Neural cell (in vitro differentiated cells): Measurements from ENCODE around the gene PRKCZ. TPM values are rescaled to one million over a fixed set of nuclear protein-coding genes. Genes with fewer than 3 reads are reported as not detected.

Experiments used
- H2AFZ ChIP-seq: fragments of 200-600, 300-800 bp; sonication (generic), shearing (Covaris generic); 2 replicates; pipeline ENCODE4 v1.6.0; 2014; ENCODE audit warnings: low read depth, mild to moderate bottlenecking, antibody characterized with exemption, low read length, moderate library complexity
- H3F3A ChIP-seq: fragments of 200-600 bp; shearing (Covaris generic); 2 replicates; pipeline ENCODE4 v1.6.1; 2016; ENCODE audit warnings: mild to moderate bottlenecking, moderate library complexity, mixed read lengths, antibody characterized with exemption, low read length; ENCODE audit not compliant: insufficient read depth, poor library complexity, severe bottlenecking
- H3K27ac ChIP-seq: fragments of 200-600, 300-800 bp; sonication (generic), shearing (Covaris generic); 2 replicates; pipeline ENCODE4 v1.5.1; 2014; ENCODE audit warnings: mild to moderate bottlenecking, low read length, moderate library complexity
- H3K27me3 ChIP-seq: fragments of 300-800, 200-600 bp; sonication (generic), shearing (Covaris generic); 2 replicates; pipeline ENCODE4 v1.6.0; 2014; ENCODE audit warnings: mild to moderate bottlenecking, low read depth, low read length, moderate library complexity; ENCODE audit not compliant: insufficient read depth
- H3K36me3 ChIP-seq: fragments of 300-800, 200-600 bp; sonication (generic), shearing (Covaris generic); 2 replicates; pipeline ENCODE4 v1.5.1; 2014; ENCODE audit warnings: mild to moderate bottlenecking, antibody characterized with exemption, low read length, moderate library complexity; ENCODE audit not compliant: insufficient read depth
- H3K4me2 ChIP-seq: fragments of 300-800, 200-600 bp; sonication (generic), shearing (Covaris generic); 2 replicates; pipeline ENCODE4 v1.6.0; 2014; ENCODE audit warnings: mild to moderate bottlenecking, low read length
- H3K4me3 ChIP-seq: fragments of 300-800, 200-600 bp; sonication (generic), shearing (Covaris generic); 2 replicates; pipeline ENCODE4 v1.5.1; 2014; ENCODE audit warnings: mild to moderate bottlenecking, low read length, moderate library complexity
- H3K79me2 ChIP-seq: fragments of 200-600 bp; shearing (Covaris generic); replicated peaks from 2 replicates; pipeline ENCODE4 v1.6.0; 2014; ENCODE audit warnings: mild to moderate bottlenecking, low read length, moderate library complexity; ENCODE audit not compliant: insufficient read depth
- H3K9ac ChIP-seq: fragments of 300-800, 200-600 bp; sonication (generic), shearing (Covaris generic); 2 replicates; pipeline ENCODE4 v1.6.1; 2016; ENCODE audit warnings: mild to moderate bottlenecking, low read length, mixed read lengths
- H3K9me2 ChIP-seq: fragments of 200-600 bp; shearing (Covaris generic); 2 replicates; pipeline ENCODE4 v1.6.1; 2016; ENCODE audit warnings: mild to moderate bottlenecking, low read length, mixed read lengths; ENCODE audit not compliant: insufficient read depth
- H3K9me3 ChIP-seq: fragments of 200-600, 300-800 bp; sonication (generic), shearing (Covaris generic); 2 replicates; pipeline ENCODE4 v1.6.1; 2016; ENCODE audit warnings: mild to moderate bottlenecking, mixed run types, low read length, moderate library complexity, mixed read lengths
- H4K20me1 ChIP-seq: fragments of 200-600 bp; shearing (Covaris generic); 2 replicates; pipeline ENCODE4 v1.6.1; 2016; ENCODE audit warnings: mild to moderate bottlenecking, mixed run types; ENCODE audit not compliant: insufficient read depth
- EP300 ChIP-seq: fragments of 450-650 bp; conservative IDR thresholded peaks from 2 replicates; pipeline ENCODE4 v1.6.1; 2014; ENCODE audit warnings: antibody characterized with exemption, mild to moderate bottlenecking, moderate library complexity; ENCODE audit not compliant: poor library complexity, severe bottlenecking
- EZH2 ChIP-seq: fragments of 200-600, 300-800 bp; shearing (Covaris generic), sonication (generic); IDR thresholded peaks from 2 replicates; pipeline ENCODE4 v1.6.1; 2014; ENCODE audit warnings: antibody characterized with exemption, low read length, borderline replicate concordance, mild to moderate bottlenecking; ENCODE audit not compliant: insufficient read depth, poor library complexity, severe bottlenecking
- MXI1 ChIP-seq: fragments of 450-650 bp; conservative IDR thresholded peaks from 2 replicates; pipeline ENCODE4 v1.6.1; 2014; ENCODE audit warnings: antibody characterized with exemption, mild to moderate bottlenecking; ENCODE audit not compliant: poor library complexity, severe bottlenecking
- POLR2AphosphoS5 ChIP-seq: IDR thresholded peaks from 2 replicates; pipeline ENCODE4 v1.6.1; 2012
- RAD21 ChIP-seq: fragments of 450-650 bp; conservative IDR thresholded peaks from 2 replicates; pipeline ENCODE4 v1.6.1; 2014; ENCODE audit warnings: antibody characterized with exemption, mild to moderate bottlenecking, moderate library complexity
- REST ChIP-seq: IDR thresholded peaks from 2 replicates; pipeline ENCODE4 v1.6.1; 2012; ENCODE audit warnings: borderline replicate concordance
- SMC3 ChIP-seq: fragments of 450-650 bp; conservative IDR thresholded peaks from 2 replicates; pipeline ENCODE4 v1.6.1; 2014; ENCODE audit warnings: antibody characterized with exemption, mild to moderate bottlenecking, moderate library complexity; ENCODE audit not compliant: poor library complexity
- TAF1 ChIP-seq: IDR thresholded peaks from 2 replicates; pipeline ENCODE4 v1.6.1; 2012; ENCODE audit warnings: low read depth
- polyA plus RNA-seq: library from polyadenylated mRNA; depleted of rRNA; stranded (reverse); fragments of >200 nt; gene quantifications from 2 replicates; pipeline ENCODE4 v1.2.3, GENCODE V29; 2014
- TF ChIP-seq, protein P1 (sequence below): fragments of 450-650 bp; IDR thresholded peaks from 2 replicates; pipeline ENCODE4 v1.5.1; 2014; ENCODE audit warnings: antibody characterized with exemption, mild to moderate bottlenecking, moderate library complexity; ENCODE audit not compliant: poor library complexity, severe bottlenecking

PRKCZ gene
- polyA plus RNA-seq, 1 donor from 2014 or later = 54.9 TPM

GRCh38 chr1:2205191-2205952, 155.2 kb downstream of the PRKCZ start:
- no peak overlapping the region for H3K27ac ChIP-seq

DNA sequence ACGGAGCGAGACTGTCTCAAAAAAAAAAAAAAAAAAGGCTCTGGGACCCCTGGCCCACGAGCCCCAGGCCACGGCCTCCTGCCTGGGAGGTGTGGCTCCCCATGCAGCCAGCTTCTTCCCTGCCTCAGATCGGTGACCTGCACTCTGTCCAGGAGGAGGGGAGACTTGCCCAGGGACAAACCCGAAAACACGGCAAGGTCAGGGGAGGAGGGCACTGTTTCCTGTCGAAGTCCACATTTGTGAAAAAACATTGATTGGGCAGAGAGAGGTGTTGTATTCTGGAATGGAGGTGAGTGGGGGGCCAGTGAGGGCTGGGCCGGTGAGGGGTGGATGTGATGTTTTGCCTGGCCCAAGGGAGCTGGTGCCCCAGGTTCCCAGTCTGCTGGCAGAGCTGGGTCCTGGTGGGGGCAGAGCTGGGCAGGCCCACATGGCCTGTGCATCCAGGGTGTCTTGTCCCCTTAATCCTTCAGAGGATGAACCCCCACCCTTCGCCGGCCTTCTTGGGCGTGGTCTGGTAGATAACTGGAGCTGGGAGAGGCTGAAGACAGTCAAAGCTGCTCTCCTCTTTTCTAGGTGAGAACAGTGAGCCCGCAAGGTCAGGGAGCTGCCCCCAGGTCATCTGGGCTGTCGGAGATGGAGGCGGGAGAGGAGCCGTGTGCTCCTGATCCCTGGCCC, 156.7 kb downstream of the PRKCZ start:
- Histone ChIP-seq H3K27ac (no peak overlapping the region), H3F3A (no peaks in the 10 kb centered on the region), H3K9ac (no peak overlapping the region), H3K27me3 (no peaks in the 10 kb centered on the region), H3K4me2 (no peak overlapping the region), H3K36me3 (no peaks in the 10 kb centered on the region), H3K79me2 (no peaks in the 10 kb centered on the region), H3K9me2 (no peaks in the 10 kb centered on the region), H4K20me1 (no peaks in the 10 kb centered on the region), H3K9me3 (no peaks in the 10 kb centered on the region), H3K4me3 (no peak overlapping the region), H2AFZ (no peak overlapping the region)
- no peak for TF ChIP-seq RAD21
- TF ChIP-seq POLR2AphosphoS5 = no peak
- TF ChIP-seq, protein P1, sequence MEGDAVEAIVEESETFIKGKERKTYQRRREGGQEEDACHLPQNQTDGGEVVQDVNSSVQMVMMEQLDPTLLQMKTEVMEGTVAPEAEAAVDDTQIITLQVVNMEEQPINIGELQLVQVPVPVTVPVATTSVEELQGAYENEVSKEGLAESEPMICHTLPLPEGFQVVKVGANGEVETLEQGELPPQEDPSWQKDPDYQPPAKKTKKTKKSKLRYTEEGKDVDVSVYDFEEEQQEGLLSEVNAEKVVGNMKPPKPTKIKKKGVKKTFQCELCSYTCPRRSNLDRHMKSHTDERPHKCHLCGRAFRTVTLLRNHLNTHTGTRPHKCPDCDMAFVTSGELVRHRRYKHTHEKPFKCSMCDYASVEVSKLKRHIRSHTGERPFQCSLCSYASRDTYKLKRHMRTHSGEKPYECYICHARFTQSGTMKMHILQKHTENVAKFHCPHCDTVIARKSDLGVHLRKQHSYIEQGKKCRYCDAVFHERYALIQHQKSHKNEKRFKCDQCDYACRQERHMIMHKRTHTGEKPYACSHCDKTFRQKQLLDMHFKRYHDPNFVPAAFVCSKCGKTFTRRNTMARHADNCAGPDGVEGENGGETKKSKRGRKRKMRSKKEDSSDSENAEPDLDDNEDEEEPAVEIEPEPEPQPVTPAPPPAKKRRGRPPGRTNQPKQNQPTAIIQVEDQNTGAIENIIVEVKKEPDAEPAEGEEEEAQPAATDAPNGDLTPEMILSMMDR = no peak
- TF ChIP-seq EP300 = no peak
- TF ChIP-seq EZH2 = no peak

More at GRCh38 chr1:2205191-2205952, 155.2 kb downstream of the PRKCZ start:
- H3K4me2 ChIP-seq = no peak overlapping the region
- H3K9me2 ChIP-seq = no peaks in the 10 kb centered on the region
- no peaks in the 10 kb centered on the region for H3K9me3 ChIP-seq
- no peaks in the 10 kb centered on the region for H3K36me3 ChIP-seq
- peak overlapping the region; percentile 48 for H3K4me3 ChIP-seq
- H2AFZ ChIP-seq = no peak overlapping the region
- no peak overlapping the region for H3K9ac ChIP-seq
- H4K20me1 ChIP-seq = no peaks in the 10 kb centered on the region
- TF ChIP-seq, protein P1 = no peak
- TF ChIP-seq REST = no peak
- no peak for TF ChIP-seq MXI1
- TF ChIP-seq EP300 = no peak
- TF ChIP-seq POLR2AphosphoS5 = no peak
- TF ChIP-seq TAF1 = no peak
- no peak for TF ChIP-seq SMC3
- no peak for TF ChIP-seq RAD21
- no peak for TF ChIP-seq EZH2
- no peaks in the 10 kb centered on the region for H3F3A ChIP-seq
- H3K79me2 ChIP-seq = no peaks in the 10 kb centered on the region
- no peaks in the 10 kb centered on the region for H3K27me3 ChIP-seq
